Tracheal epithelial cell (primary cell): ENCODE data around the gene OASL. TPM values are rescaled to one million over a fixed set of nuclear protein-coding genes. Genes with fewer than 3 reads are reported as not detected.

ENCODE experiments used
- total RNA-seq: library from RNA; depleted of rRNA; stranded (reverse); fragments of >200 nt; gene quantifications from 2 replicates; pipeline ENCODE4 v1.2.1, GENCODE V29; 2014

Gene OASL, protein sequence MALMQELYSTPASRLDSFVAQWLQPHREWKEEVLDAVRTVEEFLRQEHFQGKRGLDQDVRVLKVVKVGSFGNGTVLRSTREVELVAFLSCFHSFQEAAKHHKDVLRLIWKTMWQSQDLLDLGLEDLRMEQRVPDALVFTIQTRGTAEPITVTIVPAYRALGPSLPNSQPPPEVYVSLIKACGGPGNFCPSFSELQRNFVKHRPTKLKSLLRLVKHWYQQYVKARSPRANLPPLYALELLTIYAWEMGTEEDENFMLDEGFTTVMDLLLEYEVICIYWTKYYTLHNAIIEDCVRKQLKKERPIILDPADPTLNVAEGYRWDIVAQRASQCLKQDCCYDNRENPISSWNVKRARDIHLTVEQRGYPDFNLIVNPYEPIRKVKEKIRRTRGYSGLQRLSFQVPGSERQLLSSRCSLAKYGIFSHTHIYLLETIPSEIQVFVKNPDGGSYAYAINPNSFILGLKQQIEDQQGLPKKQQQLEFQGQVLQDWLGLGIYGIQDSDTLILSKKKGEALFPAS
- total RNA-seq = 1.1 and 1.7 TPM in 2 replicates

DNA sequence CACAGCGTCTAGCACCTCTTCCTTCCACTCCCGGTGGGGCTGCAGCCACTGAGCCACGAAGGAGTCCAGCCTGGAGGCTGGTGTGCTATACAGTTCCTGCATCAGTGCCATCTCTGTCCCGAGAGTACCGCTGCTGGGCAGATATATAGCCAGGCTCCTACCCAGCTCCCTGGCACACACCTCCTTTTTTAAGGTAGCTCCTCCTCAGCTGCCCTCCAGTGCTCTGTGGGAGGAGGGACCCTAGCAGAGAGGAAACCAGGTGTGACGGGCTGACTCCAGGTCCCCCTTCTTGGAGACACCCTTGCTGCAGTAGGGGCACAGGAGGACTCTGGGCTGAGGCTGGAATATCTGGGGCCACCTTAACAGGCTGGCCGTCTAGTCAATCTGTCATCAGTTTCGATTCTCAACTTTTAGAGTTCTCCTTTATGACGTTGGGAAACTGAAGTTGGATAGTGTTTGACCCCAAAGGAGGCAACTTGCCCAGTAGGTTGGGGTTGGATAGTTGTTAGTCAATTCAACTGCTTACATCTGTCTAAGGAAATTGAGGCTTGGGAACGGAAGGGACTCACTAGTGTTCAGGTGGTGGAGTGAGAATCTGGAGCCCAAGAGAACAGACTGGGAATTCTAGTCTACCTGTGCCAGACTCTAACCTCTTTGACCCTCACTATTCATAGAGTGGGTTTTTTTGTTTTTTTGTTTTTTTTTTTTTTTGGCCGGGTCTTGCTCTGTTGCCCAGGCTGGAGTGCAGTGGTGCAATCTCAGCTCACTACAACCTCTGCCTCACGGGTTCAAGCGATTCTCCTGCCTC is at the start of gene OASL:
TSS of gene OASL (minus strand) at position 386 of the 808 bp plus-strand sequence. CDS start at position 111, 275 bp downstream.

DNA sequence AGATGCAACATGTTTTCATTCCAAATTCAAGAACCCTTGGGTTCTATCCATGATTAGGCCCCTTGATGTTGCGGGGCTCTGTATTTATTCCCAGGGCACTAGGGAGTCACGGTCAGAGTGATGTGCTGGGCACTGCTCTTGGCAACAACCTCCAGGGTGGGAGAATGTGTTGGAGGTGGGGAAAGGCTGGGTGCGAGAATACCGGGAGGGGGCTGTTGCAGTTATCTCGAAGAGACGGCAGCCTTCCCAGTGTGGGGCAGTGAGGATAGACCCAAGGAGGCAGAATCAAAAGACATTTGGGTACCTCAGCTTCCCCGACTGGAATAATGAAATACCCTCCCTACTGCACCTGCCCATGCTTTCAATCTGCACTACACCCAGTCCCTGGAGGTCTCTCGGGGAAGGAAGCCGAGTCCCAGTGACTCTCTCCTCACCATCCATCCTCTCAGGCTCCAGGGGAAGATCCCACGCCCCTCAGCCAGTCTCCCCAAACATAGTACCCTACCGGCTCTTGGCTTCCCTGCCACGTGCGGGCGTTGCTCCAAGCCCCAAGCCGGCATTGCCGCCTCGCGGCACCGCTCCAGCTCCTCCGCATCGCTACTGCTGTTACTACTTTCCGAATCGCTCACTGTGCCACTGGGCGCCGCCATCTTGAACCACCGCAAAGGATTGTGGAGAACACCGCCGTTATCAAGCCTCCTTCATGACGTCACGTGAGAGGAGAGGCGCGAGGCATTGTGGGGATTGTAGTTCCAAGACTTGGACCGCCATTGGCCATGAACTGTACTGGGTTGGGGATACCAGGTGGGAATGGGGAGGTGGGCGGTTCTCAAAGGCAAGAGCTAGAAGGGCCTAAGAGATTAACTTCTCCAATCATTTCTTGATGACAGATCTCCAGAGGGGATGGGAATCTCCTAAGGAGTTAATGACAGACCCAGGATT is 22.9 kb downstream of the OASL start, which contains the start of gene C12orf43:
TSS of gene C12orf43 (minus strand) at position 663 of the 942 bp plus-strand sequence. CDS start at position 650, 13 bp downstream.

DNA sequence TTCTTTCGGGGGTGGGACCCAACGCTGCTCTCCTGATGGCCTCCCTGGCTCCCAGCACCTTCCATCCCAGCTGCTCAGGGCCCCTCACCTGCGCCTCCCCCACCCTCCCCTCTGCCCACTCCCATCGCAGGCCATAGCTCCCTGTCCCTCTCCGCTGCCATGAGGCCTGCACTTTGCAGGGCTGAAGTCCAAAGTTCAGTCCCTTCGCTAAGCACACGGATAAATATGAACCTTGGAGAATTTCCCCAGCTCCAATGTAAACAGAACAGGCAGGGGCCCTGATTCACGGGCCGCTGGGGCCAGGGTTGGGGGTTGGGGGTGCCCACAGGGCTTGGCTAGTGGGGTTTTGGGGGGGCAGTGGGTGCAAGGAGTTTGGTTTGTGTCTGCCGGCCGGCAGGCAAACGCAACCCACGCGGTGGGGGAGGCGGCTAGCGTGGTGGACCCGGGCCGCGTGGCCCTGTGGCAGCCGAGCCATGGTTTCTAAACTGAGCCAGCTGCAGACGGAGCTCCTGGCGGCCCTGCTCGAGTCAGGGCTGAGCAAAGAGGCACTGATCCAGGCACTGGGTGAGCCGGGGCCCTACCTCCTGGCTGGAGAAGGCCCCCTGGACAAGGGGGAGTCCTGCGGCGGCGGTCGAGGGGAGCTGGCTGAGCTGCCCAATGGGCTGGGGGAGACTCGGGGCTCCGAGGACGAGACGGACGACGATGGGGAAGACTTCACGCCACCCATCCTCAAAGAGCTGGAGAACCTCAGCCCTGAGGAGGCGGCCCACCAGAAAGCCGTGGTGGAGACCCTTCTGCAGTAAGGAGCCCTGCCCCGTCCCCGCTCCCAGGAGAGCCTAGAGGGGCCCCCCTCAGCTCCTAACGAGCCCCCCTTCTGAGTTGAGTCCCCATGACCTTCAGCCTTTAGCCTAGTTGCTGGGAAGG is 60.5 kb downstream of the OASL start, which contains the start of gene HNF1A:
TSS of gene HNF1A (plus strand) at position 248 of the 924 bp plus-strand sequence. CDS start at position 474, 226 bp downstream.

Other genes starting within 250 kb of the OASL start
- gene SPPL3, start 134.9 kb downstream of the OASL start, total RNA-seq = 5.5 and 9.2 TPM in 2 replicates
- 0.48 TPM in 1 of 2 replicates, not detected in the other for gene HNF1A, start 60.7 kb downstream of the OASL start, total RNA-seq
- gene C12orf43, start 22.8 kb downstream of the OASL start, total RNA-seq = 3.2 and 4.6 TPM in 2 replicates
- 0.43 and 0.72 TPM in 2 replicates for gene P2RX7, start 93.6 kb upstream of the OASL start, total RNA-seq
- gene P2RX4, start 170.9 kb upstream of the OASL start, total RNA-seq = 6.0 and 23.9 TPM in 2 replicates